ENCODE results near the gene CCDC61. TPM values are rescaled to one million over a fixed set of nuclear protein-coding genes. Genes with fewer than 3 reads are reported as not detected.

Gene CCDC61
- total RNA-seq, 2 donors from 2014 or later: 7.8 to 14.5 TPM

GRCh38 chr19:45958769-45959516, 36.3 kb upstream of the CCDC61 start:
- DNase-seq (no peak), ATAC-seq (no peak)
- no peak for TF ChIP-seq POLR2A (IDR thresholded peaks at IDR 0.05)
- TF ChIP-seq CTCF (IDR thresholded peaks at IDR 0.05): no peak
- H3K27me3 ChIP-seq: no peaks in the 10 kb centered on the region
- no peak overlapping the region for H3K27ac ChIP-seq
- 66 to 73% methylated on average over 12 of the region's 12 CpGs for WGBS, 2 donors
- no peaks in the 10 kb centered on the region for H3K36me3 ChIP-seq (replicated peaks in 1 of 2; ENCODE audit: insufficient read depth in 1 of 2, low read depth in 2 of 2)
- intact Hi-C loops (cut with DNase I): no loop called here
- H3K4me3 ChIP-seq: no peak overlapping the region
- no peaks in the 10 kb centered on the region for H3K9me3 ChIP-seq
- peaks cover 4% of the 10 kb centered on the region for H3K4me1 ChIP-seq

- WGBS, 2 donors: 57 to 61% methylated on average over 8 of the region's 8 CpGs
- intact Hi-C loops (cut with DNase I): no loop called here
- Histone ChIP-seq H3K36me3 (replicated peaks in 1 of 2; ENCODE audit: insufficient read depth in 1 of 2, low read depth in 2 of 2) (no peaks in the 10 kb centered on the region), H3K9me3 (no peaks in the 10 kb centered on the region), H3K27ac (no peak overlapping the region), H3K4me1 (peaks cover 4% of the 10 kb centered on the region), H3K27me3 (no peaks in the 10 kb centered on the region), H3K4me3 (no peak overlapping the region)
- DNase-seq (no peak), ATAC-seq (no peak)
- TF ChIP-seq CTCF (IDR thresholded peaks at IDR 0.05): no peak
- TF ChIP-seq POLR2A (IDR thresholded peaks at IDR 0.05): no peak
These were observed 35.7 kb upstream of the CCDC61 start for GRCh38 chr19:45959517-45960025.

GRCh38 chr19:45960595-45961235, 34.6 kb upstream of the CCDC61 start:
- Histone ChIP-seq H3K4me3 (no peak overlapping the region), H3K27ac (no peak overlapping the region), H3K36me3 (replicated peaks in 1 of 2; ENCODE audit: insufficient read depth in 1 of 2, low read depth in 2 of 2) (no peaks in the 10 kb centered on the region), H3K27me3 (no peaks in the 10 kb centered on the region), H3K4me1 (peaks cover 4% of the 10 kb centered on the region), H3K9me3 (no peaks in the 10 kb centered on the region)
- DNase-seq: peak in 3 of 4 donors; percentile 22 to 45 (median 31)
- no peak for ATAC-seq
- intact Hi-C loops (cut with DNase I): no loop called here
- 26 to 27% methylated on average over 12 to 19 of the region's 19 CpGs for WGBS, 2 donors
- TF ChIP-seq CTCF (IDR thresholded peaks at IDR 0.05): peak in 2 of 7 experiments; percentile 12 to 15
- TF ChIP-seq POLR2A (IDR thresholded peaks at IDR 0.05): no peak

GRCh38 chr19:45962021-45962420, 33.2 kb upstream of the CCDC61 start:
- no peak for TF ChIP-seq POLR2A (IDR thresholded peaks at IDR 0.05)
- TF ChIP-seq CTCF (IDR thresholded peaks at IDR 0.05): no peak
- H3K4me3 ChIP-seq: no peak overlapping the region
- no peaks in the 10 kb centered on the region for H3K27me3 ChIP-seq
- no peak for DNase-seq
- H3K36me3 ChIP-seq (replicated peaks in 1 of 2; ENCODE audit: insufficient read depth in 1 of 2, low read depth in 2 of 2): no peaks in the 10 kb centered on the region
- ATAC-seq: no peak
- H3K27ac ChIP-seq: no peak overlapping the region
- no peaks in the 10 kb centered on the region for H3K9me3 ChIP-seq
- H3K4me1 ChIP-seq: peaks cover 4% of the 10 kb centered on the region
- intact Hi-C loops (cut with DNase I): no loop called here
- 75 to 82% methylated on average over 14 of the region's 15 CpGs for WGBS, 2 donors

Data from body of pancreas (tissue), 4 donors.